ENCODE measurements around the gene CIAO3.
A peak's percentile ranks its signal among the peaks of the same experiment; 100 is the strongest.

The CIAO3 gene

DNA sequence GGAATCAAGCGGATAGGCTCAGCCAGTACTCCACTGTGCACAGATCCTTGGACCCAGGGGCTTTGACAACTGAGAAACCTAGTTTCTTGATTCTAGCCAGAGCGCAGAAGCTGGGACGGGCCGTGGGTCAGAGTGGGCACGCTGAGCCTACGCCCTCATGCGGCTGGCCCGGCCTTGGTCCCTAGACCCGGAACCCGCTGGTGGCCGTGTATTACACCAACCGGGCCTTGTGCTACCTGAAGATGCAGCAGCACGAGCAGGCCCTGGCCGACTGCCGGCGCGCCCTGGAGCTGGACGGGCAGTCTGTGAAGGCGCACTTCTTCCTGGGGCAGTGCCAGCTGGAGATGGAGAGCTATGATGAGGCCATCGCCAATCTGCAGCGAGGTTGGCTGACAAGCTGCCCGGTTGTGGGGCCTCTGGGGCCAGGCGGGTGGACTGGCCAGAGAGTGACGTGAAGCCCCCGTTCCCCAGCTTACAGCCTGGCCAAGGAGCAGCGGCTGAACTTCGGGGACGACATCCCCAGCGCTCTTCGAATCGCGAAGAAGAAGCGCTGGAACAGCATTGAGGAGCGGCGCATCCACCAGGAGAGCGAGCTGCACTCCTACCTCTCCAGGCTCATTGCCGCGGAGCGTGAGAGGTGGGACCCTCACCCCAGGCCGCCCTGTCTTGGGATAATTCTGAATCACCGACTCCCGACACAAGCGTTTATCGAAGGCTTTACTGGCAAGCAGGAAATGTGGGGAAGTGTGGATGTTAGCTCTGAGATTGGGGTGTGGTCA, 59.6 kb downstream of the CIAO3 start:
- DNase-seq (ENCODE audit: low spot score), result no peak
- TF ChIP-seq, protein P1, sequence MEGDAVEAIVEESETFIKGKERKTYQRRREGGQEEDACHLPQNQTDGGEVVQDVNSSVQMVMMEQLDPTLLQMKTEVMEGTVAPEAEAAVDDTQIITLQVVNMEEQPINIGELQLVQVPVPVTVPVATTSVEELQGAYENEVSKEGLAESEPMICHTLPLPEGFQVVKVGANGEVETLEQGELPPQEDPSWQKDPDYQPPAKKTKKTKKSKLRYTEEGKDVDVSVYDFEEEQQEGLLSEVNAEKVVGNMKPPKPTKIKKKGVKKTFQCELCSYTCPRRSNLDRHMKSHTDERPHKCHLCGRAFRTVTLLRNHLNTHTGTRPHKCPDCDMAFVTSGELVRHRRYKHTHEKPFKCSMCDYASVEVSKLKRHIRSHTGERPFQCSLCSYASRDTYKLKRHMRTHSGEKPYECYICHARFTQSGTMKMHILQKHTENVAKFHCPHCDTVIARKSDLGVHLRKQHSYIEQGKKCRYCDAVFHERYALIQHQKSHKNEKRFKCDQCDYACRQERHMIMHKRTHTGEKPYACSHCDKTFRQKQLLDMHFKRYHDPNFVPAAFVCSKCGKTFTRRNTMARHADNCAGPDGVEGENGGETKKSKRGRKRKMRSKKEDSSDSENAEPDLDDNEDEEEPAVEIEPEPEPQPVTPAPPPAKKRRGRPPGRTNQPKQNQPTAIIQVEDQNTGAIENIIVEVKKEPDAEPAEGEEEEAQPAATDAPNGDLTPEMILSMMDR (IDR thresholded peaks at IDR 0.05), result no peak
- Histone ChIP-seq H3K4me3 (peak overlapping the region; percentile 97), H3K27ac (peak overlapping the region; percentile 73 to 98)

DNA sequence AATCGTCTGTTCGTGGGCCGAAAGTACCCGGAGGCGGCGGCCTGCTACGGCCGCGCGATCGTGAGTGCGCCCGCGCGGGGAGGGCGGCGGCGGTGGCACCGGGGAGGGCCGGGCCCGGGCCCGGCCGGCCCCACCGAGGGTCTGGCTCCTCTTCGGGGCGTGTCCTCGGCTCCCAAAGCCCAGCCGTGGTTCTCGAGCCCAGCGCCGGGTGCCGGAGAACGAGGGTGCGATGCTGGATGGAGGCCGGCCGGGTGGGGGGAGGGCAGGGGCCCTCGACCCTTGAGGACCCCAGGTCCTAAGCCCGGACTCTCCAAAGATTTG, 60.2 kb downstream of the CIAO3 start:
- TF ChIP-seq, protein P1 (IDR thresholded peaks at IDR 0.05), result no peak
- Histone ChIP-seq H3K4me3 (peak overlapping the region; percentile 97), H3K27ac (peak overlapping the region; percentile 73 to 98)
- DNase-seq (ENCODE audit: low spot score), result no peak

DNA sequence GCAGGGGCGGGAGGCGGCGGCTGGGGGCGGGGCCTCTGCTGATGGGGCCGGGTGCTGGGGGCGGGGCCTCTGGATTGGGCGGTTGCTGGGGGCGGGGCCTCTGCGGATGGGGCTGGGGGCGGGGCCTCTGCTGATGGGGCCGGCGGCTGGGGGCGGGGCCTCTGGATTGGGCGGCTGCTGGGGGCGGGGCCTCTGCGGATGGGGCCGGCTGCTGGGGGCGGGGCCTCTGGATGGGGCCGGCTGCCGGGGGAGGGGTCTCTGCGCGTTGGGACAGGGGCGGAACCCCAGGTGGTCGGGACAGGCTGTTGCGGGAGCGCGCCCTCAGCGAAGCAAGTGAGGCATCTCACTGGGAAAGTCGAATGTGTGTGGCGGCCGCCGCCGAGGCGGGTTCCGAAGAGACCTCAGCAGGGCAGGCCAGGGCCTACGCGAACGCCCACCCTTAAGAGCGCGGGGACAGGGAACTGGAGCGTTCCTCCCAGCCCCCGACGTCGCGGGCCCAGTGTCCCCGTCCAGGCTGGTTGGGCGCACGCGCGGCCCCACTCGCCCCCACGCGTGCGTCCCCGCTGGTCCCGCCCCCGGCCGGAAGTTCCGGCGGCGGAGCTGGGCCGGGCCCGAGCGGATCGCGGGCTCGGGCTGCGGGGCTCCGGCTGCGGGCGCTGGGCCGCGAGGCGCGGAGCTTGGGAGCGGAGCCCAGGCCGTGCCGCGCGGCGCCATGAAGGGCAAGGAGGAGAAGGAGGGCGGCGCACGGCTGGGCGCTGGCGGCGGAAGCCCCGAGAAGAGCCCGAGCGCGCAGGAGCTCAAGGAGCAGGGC, 60.8 kb downstream of the CIAO3 start, which contains the start of gene STUB1:
Gene STUB1 (plus strand): TSS at position 597 of the 811 bp plus-strand sequence. CDS start 116 bp downstream, at position 713.
- TF ChIP-seq, protein P1 (IDR thresholded peaks at IDR 0.05), result no peak
- Histone ChIP-seq H3K27ac (peak within 1 kb of the TSS; percentile 73 to 98), H3K4me3 (peak within 1 kb of the TSS; percentile 97)
- peak; percentile 91 for DNase-seq (ENCODE audit: low spot score)

All from coronary artery (tissue), 2 donors.